ENCODE data around the gene TTC12.

DNA sequence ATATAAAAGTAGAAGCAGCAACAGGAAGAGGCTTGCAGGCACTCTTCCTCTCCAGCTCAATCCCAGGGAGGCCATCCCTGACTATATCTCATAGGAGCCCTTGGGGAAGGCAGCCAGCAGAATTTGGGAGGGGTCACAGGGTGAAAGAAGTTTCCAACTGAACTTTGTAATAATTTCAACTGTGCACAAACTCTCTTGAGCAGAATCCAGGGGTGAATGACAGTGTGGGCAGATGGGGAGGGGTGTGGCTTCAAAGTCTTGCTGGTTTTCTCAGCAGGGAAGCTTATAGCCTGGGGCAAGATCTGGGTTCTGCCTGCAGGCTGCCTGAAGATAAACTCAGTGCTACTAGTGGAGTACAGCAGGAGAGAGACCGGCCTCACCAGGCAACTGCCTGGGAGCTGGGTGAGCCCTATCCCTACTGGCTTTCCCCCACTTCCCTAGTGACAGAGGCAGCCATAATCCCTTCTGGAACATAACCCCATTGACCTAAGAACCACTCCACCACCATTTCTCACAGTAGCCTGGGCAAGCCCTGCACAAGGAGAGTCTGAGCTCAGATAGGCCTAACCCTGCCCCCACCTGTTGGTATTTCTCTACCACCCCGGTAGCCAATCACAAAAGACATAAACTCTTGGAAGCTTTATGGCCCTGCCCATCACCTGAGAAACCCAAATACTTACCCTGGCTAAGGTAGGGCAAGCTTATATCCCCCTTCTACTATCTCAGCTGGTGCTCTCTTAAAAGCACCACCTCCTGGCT is 17.8 kb upstream of the TTC12 start:
- TF ChIP-seq MEF2D (tag; conservative IDR thresholded peaks at IDR 0.05; ENCODE audit: low read depth) (no peak), KAT7 (CRISPR knock-in tag; IDR thresholded peaks at IDR 0.05; ENCODE audit: borderline replicate concordance) (no peak), POLR2A (conservative IDR thresholded peaks at IDR 0.05) (no peak), GATA2 (CRISPR knock-in tag; IDR thresholded peaks at IDR 0.05) (no peak), SIRT6 (IDR thresholded peaks at IDR 0.05; ENCODE audit: low read depth, low read length) (no peak), SMAD1 (IDR thresholded peaks at IDR 0.05; ENCODE audit: low read depth, low read length, partially characterized antibody) (no peak), SP1 (CRISPR knock-in tag; IDR thresholded peaks at IDR 0.05) (no peak)
- TF ChIP-seq, protein P1, sequence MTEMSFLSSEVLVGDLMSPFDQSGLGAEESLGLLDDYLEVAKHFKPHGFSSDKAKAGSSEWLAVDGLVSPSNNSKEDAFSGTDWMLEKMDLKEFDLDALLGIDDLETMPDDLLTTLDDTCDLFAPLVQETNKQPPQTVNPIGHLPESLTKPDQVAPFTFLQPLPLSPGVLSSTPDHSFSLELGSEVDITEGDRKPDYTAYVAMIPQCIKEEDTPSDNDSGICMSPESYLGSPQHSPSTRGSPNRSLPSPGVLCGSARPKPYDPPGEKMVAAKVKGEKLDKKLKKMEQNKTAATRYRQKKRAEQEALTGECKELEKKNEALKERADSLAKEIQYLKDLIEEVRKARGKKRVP (CRISPR knock-in tag; IDR thresholded peaks at IDR 0.05), result no peak
